Measurements from ENCODE around the gene ARMCX2. TPM values are rescaled to one million over a fixed set of nuclear protein-coding genes. Genes with fewer than 3 reads are reported as not detected.

Gene ARMCX2
- total RNA-seq, result 10 to 100 TPM in 1 of 4 donors, 1 to 10 TPM in 2, under 1 TPM in 1; 0.53 to 12.4 (median 6.7) TPM

- peak within 1 kb of the TSS; percentile 55 to 63 (median 61) for H3K27ac ChIP-seq
- DNase-seq, result peak; percentile 34 to 55 (median 41)
- H3K4me3 ChIP-seq, result peak within 1 kb of the TSS; percentile 41 to 65 (median 53)
- no peaks in the 10 kb centered on the region for H3K4me1 ChIP-seq
- no peaks in the 10 kb centered on the region for H3K36me3 ChIP-seq
- TF ChIP-seq POLR2A (IDR thresholded peaks at IDR 0.05) (peak in 1 of 2 donors; percentile 11), CTCF (IDR thresholded peaks at IDR 0.05) (no peak)
- H3K27me3 ChIP-seq, result no peaks in the 10 kb centered on the region
- H3K9me3 ChIP-seq, result no peaks in the 10 kb centered on the region
Observed at GRCh38 chrX:101659601-101660063, at the start of gene ARMCX2. Gene ARMCX2, minus strand, starts transcription at chrX:101659850. Its CDS starts 2,262 bp downstream, at chrX:101657588.

- no peak for DNase-seq
- Histone ChIP-seq H3K4me1 (no peaks in the 10 kb centered on the region), H3K27me3 (no peaks in the 10 kb centered on the region), H3K9me3 (no peaks in the 10 kb centered on the region), H3K36me3 (no peaks in the 10 kb centered on the region), H3K27ac (no peak overlapping the region), H3K4me3 (no peak overlapping the region)
- no peak for TF ChIP-seq CTCF (IDR thresholded peaks at IDR 0.05)
- no peak for TF ChIP-seq POLR2A (IDR thresholded peaks at IDR 0.05)
Observed at GRCh38 chrX:101709384-101709783, 49.7 kb upstream of the ARMCX2 start.

GRCh38 chrX:101708163-101708562 lies 48.5 kb upstream of the ARMCX2 start:
- H3K9me3 ChIP-seq, result no peaks in the 10 kb centered on the region
- DNase-seq, result no peak

GRCh38 chrX:101693476-101693875 lies 33.8 kb upstream of the ARMCX2 start:
- Histone ChIP-seq H3K36me3 (no peaks in the 10 kb centered on the region), H3K9me3 (no peaks in the 10 kb centered on the region), H3K27me3 (no peaks in the 10 kb centered on the region), H3K4me3 (no peak overlapping the region), H3K27ac (no peak overlapping the region), H3K4me1 (no peaks in the 10 kb centered on the region)
- no peak for DNase-seq
- TF ChIP-seq POLR2A (IDR thresholded peaks at IDR 0.05), result no peak
- TF ChIP-seq CTCF (IDR thresholded peaks at IDR 0.05), result no peak

More at GRCh38 chrX:101708163-101708562, 48.5 kb upstream of the ARMCX2 start:
- TF ChIP-seq CTCF (IDR thresholded peaks at IDR 0.05) (no peak), POLR2A (IDR thresholded peaks at IDR 0.05) (no peak)
- Histone ChIP-seq H3K36me3 (no peaks in the 10 kb centered on the region), H3K27ac (no peak overlapping the region), H3K27me3 (no peaks in the 10 kb centered on the region), H3K4me1 (no peaks in the 10 kb centered on the region), H3K4me3 (no peak overlapping the region)

- H3K9me3 ChIP-seq, result no peaks in the 10 kb centered on the region
- no peaks in the 10 kb centered on the region for H3K36me3 ChIP-seq
- H3K4me3 ChIP-seq, result no peak overlapping the region
- H3K4me1 ChIP-seq, result no peaks in the 10 kb centered on the region
- DNase-seq, result no peak
- TF ChIP-seq CTCF (IDR thresholded peaks at IDR 0.05) (no peak), POLR2A (IDR thresholded peaks at IDR 0.05) (no peak)
- no peaks in the 10 kb centered on the region for H3K27me3 ChIP-seq
- H3K27ac ChIP-seq, result no peak overlapping the region
Observed at GRCh38 chrX:101691835-101692234, 32.2 kb upstream of the ARMCX2 start.

DNA sequence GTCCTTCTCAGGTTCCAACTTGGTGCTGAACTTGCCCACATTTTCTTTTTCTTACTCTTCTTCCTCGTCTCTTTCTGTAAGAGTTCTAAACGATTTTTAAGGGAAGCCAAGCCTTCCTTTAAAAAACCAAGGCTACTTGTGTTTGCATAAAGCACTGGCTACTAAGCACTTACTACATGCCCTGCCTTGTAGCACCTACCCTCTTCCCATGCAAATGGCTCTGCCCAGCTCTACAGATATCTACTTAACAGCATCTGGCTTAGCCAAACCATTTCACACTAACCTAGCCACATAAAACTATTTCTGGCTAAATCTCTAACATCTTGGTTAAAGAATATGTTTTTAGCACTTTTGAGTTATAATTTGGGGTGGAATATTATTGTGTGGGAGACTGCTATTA lies 26.9 kb upstream of the ARMCX2 start:
- H3K9me3 ChIP-seq, result no peaks in the 10 kb centered on the region
- H3K27ac ChIP-seq, result no peak overlapping the region
- H3K36me3 ChIP-seq, result no peaks in the 10 kb centered on the region
- DNase-seq, result no peak
- no peak for TF ChIP-seq POLR2A (IDR thresholded peaks at IDR 0.05)
- TF ChIP-seq CTCF (IDR thresholded peaks at IDR 0.05), result no peak
- no peaks in the 10 kb centered on the region for H3K4me1 ChIP-seq
- H3K27me3 ChIP-seq, result no peaks in the 10 kb centered on the region
- no peak overlapping the region for H3K4me3 ChIP-seq

All from Peyer's patch (tissue), 4 donors.